Smooth muscle cell of trachea (primary cell): ENCODE results near the gene CD200R1L. TPM values are rescaled to one million over a fixed set of nuclear protein-coding genes. Genes with fewer than 3 reads are reported as not detected.

Source experiments
- total RNA-seq: library from RNA; depleted of rRNA; stranded (reverse); fragments of >200 nt; gene quantifications from 2 replicates; pipeline ENCODE4 v1.2.1, GENCODE V29; 2014

CD200R1L gene, protein sequence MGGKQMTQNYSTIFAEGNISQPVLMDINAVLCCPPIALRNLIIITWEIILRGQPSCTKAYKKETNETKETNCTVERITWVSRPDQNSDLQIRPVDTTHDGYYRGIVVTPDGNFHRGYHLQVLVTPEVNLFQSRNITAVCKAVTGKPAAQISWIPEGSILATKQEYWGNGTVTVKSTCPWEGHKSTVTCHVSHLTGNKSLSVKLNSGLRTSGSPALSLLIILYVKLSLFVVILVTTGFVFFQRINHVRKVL
- total RNA-seq: not detected in 2 replicates

DNA sequence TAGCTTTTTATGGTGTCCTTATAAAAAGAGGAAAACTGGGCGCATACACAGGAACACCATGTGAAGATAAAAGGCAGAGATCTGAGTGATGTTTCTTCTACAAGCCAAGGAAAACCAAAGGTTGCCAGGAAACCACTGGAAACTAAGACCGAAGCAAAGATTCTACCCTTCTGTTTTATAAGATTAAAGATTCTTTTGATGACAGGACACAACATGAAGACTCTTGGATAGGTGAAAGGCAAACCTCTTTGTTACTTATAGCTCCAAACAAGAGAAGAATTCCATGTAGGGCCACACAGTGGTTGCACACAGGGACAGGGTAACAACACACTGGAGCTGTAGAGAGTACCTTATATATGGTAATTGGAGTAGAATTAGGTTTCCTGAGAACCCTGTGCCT, at the start of gene CD200R1L:
Gene CD200R1L, minus strand, starts transcription at position 101 of the 400 bp plus-strand sequence. CDS start 17,497 bp downstream, outside the sequence.

Other genes with a start within 250 kb of the CD200R1L start
- gene CCDC80, start 205.7 kb downstream of the CD200R1L start, total RNA-seq: 386 and 910 TPM in 2 replicates
- under 0.01 TPM in 1 of 2 replicates, not detected in the other for gene CD200R1, start 128.2 kb upstream of the CD200R1L start, total RNA-seq
- 45.0 and 45.2 TPM in 2 replicates for gene GTPBP8, start 144.1 kb upstream of the CD200R1L start, total RNA-seq